ENCODE results near the gene EPDR1. TPM values are rescaled to one million over a fixed set of nuclear protein-coding genes. Genes with fewer than 3 reads are reported as not detected.

Gene EPDR1
- total and polyA plus RNA-seq, 8 donors = 2.4 to 12.3 (median 7.3) TPM

- 65 to 69% methylated on average over 3 of the region's 3 CpGs for WGBS, 2 donors
- no peak for DNase-seq
- Histone ChIP-seq H3K4me1 (no peaks in the 10 kb centered on the region), H3K27ac (no peak overlapping the region), H3K36me3 (no peaks in the 10 kb centered on the region), H3K27me3 (no peaks in the 10 kb centered on the region), H3K4me3 (no peak overlapping the region), H3K9me3 (no peaks in the 10 kb centered on the region)
- no peak for TF ChIP-seq CTCF (IDR thresholded peaks at IDR 0.05)
- intact Hi-C loops (cut with DNase I) = no loop called here
- no peak for FAIRE-seq
- no peak for ATAC-seq
These were observed 49.8 kb downstream of the EPDR1 start for GRCh38 chr7:37970211-37970610.

- no peaks in the 10 kb centered on the region for H3K27me3 ChIP-seq
- no peak for TF ChIP-seq CTCF (IDR thresholded peaks at IDR 0.05)
- FAIRE-seq (no peak), DNase-seq (no peak), ATAC-seq (no peak)
- no peak overlapping the region for H3K27ac ChIP-seq
- intact Hi-C loops (cut with DNase I) = no loop called here
- H3K36me3 ChIP-seq = no peaks in the 10 kb centered on the region
- no peak overlapping the region for H3K4me3 ChIP-seq
- H3K9me3 ChIP-seq = no peaks in the 10 kb centered on the region
- no peaks in the 10 kb centered on the region for H3K4me1 ChIP-seq
- WGBS, 2 donors = 90 to 97% methylated on average over 4 of the region's 4 CpGs
These were observed 51.1 kb downstream of the EPDR1 start for GRCh38 chr7:37971491-37971890.

DNA sequence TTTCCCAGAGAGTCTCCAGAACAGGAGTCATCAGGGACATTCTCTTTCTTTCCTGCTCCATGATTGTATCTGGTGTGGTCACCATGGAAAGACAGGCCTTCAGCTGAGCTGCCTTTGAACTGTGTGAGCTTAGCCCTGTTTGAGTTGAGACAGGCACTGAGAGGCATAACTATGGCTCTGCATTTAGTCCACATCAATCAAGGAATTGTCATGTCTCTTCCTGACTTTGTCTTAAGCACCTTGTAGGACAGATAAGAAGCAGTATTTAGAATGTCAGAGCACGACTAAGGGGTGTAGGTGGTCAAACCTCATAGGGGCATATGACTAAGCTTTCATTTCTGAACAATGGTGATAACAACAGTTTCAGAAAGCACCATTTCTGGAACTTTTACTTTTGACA lies 53.5 kb downstream of the EPDR1 start:
- FAIRE-seq = no peak
- ATAC-seq = no peak

DNA sequence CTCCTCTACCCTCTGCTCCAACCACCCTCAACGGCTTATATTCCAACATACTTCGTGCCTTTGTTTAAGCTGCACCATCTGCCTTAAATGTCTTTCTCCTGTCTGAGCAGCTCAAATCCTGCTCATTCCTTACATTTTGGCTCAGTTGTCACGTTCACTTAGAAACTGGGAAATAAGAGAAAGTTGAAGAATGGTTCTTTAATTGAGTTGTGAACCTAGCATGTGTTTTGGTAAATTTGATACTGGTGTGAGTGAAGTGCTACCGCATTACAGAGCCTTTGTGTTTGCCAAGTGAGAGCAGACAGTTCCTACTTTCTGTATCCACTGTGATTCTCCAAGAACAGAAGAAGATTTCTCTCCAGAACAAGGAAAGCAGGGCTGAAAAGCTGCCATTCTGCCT lies 54.3 kb downstream of the EPDR1 start:
- Histone ChIP-seq H3K36me3 (no peaks in the 10 kb centered on the region), H3K4me1 (no peaks in the 10 kb centered on the region), H3K4me3 (no peak overlapping the region), H3K27me3 (no peaks in the 10 kb centered on the region), H3K9me3 (no peaks in the 10 kb centered on the region), H3K27ac (no peak overlapping the region)
- WGBS, 2 donors = 81 to 85% methylated on average over 4 of the region's 4 CpGs
- no peak for FAIRE-seq
- intact Hi-C loops (cut with DNase I) = no loop called here
- no peak for TF ChIP-seq CTCF (IDR thresholded peaks at IDR 0.05)
- no peak for ATAC-seq
- DNase-seq = no peak

More for the DNA sequence above, 53.5 kb downstream of the EPDR1 start:
- Histone ChIP-seq H3K27ac (no peak overlapping the region), H3K9me3 (no peaks in the 10 kb centered on the region), H3K27me3 (no peaks in the 10 kb centered on the region), H3K4me1 (no peaks in the 10 kb centered on the region), H3K4me3 (no peak overlapping the region), H3K36me3 (no peaks in the 10 kb centered on the region)
- intact Hi-C loops (cut with DNase I) = no loop called here
- DNase-seq = no peak
- WGBS, 2 donors = 26 to 45% methylated on average over 1 of the region's 1 CpG
- TF ChIP-seq CTCF (IDR thresholded peaks at IDR 0.05) = no peak

GRCh38 chr7:37977243-37977642 lies 56.8 kb downstream of the EPDR1 start:
- intact Hi-C loops (cut with DNase I) = no loop called here
- Histone ChIP-seq H3K27me3 (no peaks in the 10 kb centered on the region), H3K4me3 (no peak overlapping the region), H3K9me3 (no peaks in the 10 kb centered on the region), H3K27ac (no peak overlapping the region), H3K4me1 (no peaks in the 10 kb centered on the region), H3K36me3 (no peaks in the 10 kb centered on the region)
- no peak for TF ChIP-seq CTCF (IDR thresholded peaks at IDR 0.05)
- no peak for FAIRE-seq
- WGBS, 2 donors = 84 to 89% methylated on average over 2 of the region's 2 CpGs
- no peak for DNase-seq
- ATAC-seq = peak in 1 of 4 donors; percentile 37
